GM18499 (cell line): ENCODE data around the gene SLC4A11.

Experiments used
- ATAC-seq: cut with Tn5 transposase; IDR thresholded peaks from one replicate; pipeline ENCODE4 v1.9.1; 2021; ENCODE audit warnings: moderate number of reproducible peaks; ENCODE audit not compliant: insufficient read depth, unreplicated experiment

Gene SLC4A11

GRCh38 chr20:3180319-3180718 is 58.7 kb downstream of the SLC4A11 start:
- ATAC-seq: no peak

- no peak for ATAC-seq
These were observed 61.1 kb downstream of the SLC4A11 start for GRCh38 chr20:3177746-3178485.
